Medulla oblongata (tissue), 1 donor: ENCODE data around the gene FGD1.
A peak's percentile ranks its signal among the peaks of the same experiment; 100 is the strongest.

Source experiments
- DNase-seq: peaks from one replicate; pipeline ENCODE4 v3.0.0-alpha.2; 2015; ENCODE audit errors: extremely low spot score

Gene FGD1

GRCh38 chrX:54473993-54474859, 21.8 kb downstream of the FGD1 start:
- DNase-seq, result no peak

GRCh38 chrX:54470054-54470760, 25.8 kb downstream of the FGD1 start:
- DNase-seq, result no peak

DNA sequence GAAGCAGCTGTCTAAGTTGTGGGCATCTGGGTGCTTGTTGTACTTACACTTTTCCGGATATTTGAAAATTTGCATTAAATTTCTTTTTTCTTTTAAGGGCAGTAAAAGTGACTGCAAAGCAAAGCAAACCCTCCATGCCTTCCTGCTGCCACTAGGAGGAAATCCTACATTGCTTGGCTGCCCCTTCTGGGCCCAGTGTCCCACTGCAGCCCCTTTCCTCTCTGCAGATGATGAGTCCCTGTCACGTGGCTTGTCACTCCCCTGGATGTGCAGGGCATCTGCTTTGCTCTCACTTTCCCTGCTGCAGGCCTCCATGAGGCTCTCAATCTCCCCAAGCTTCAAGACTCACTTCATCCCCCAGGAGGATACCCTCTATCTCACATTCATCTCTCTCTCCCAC, 43.1 kb downstream of the FGD1 start:
- no peak for DNase-seq

DNA sequence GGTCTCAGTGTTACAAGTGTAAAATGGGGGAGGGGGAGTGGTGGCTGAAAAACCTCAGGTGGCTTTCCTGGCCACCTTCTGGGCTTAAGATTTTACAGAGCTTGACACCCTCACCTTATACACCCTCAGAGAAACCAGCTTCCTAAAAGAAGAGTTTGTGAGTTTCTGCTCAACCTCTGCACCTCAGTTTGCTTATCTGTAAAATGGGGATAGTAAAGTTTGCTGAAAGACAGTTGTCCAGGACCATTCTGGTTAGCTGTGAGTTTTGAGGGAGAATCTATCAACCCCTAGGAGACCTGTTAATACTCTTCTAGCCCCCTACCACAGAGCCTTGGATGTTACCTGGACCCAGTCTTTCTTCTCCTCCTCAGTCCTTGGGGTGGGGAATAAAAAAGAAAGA, 46.1 kb downstream of the FGD1 start:
- no peak for DNase-seq

DNA sequence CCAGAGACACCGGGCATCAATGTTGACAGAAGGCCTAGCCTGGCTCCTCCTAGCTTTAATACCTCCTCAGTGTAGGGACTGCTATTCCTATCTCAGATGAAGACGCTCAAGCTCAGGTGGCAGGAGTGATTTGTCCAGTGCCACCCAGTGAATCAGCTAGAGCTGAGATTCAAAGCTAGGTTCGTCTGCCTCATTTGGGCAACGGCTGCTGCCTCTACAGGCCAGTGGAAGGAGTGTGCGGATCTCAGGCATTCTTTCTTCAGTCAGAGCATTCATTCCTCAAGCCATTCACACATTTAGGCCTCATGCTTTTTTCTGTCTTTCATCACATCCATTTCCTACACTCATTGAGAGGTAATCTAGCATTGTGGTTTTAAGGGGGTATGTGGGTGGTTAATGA, 48.6 kb downstream of the FGD1 start:
- DNase-seq, result no peak

DNA sequence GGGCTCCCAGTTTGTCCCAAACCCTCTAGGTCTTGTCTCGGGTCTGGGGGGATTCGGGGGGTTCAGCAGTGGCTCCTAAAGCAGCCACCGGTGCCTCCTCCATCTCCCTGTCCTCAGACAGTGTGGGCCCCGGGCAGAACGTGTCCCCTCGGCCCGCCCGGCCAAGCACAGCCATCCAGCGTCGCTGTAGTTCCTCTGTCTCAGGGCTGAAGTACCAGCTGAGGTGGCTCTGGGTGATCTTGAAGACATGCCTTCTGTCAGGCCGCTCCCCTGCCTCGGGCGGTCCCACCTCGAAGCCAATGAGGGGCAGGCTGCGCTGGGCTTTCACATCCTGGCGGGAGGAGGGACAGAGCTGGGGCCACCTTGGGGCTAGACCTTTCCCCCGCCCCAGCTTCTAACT, 50.0 kb downstream of the FGD1 start:
- DNase-seq, result no peak

DNA sequence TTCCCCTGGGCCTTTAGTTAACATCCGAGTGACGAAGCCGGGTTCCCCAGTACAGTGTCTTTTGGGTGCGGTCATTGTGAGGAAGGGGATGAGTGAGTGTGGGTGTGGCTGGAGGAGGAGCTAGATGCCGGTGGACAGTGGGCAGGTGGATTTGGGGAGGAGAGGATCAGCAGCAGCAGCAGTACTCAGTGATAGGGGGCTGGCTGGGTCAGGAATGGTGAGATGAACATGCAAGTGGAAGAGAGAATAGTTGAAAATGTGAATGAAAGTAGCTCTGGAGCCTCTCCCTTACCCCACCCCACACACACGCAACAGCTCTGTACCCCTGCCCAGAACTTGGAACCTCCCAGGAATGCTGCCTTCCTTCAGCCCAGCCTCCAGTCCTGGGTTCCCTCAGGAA, 51.3 kb downstream of the FGD1 start:
- DNase-seq, result no peak

GRCh38 chrX:54442790-54443189, 53.2 kb downstream of the FGD1 start:
- no peak for DNase-seq

DNA sequence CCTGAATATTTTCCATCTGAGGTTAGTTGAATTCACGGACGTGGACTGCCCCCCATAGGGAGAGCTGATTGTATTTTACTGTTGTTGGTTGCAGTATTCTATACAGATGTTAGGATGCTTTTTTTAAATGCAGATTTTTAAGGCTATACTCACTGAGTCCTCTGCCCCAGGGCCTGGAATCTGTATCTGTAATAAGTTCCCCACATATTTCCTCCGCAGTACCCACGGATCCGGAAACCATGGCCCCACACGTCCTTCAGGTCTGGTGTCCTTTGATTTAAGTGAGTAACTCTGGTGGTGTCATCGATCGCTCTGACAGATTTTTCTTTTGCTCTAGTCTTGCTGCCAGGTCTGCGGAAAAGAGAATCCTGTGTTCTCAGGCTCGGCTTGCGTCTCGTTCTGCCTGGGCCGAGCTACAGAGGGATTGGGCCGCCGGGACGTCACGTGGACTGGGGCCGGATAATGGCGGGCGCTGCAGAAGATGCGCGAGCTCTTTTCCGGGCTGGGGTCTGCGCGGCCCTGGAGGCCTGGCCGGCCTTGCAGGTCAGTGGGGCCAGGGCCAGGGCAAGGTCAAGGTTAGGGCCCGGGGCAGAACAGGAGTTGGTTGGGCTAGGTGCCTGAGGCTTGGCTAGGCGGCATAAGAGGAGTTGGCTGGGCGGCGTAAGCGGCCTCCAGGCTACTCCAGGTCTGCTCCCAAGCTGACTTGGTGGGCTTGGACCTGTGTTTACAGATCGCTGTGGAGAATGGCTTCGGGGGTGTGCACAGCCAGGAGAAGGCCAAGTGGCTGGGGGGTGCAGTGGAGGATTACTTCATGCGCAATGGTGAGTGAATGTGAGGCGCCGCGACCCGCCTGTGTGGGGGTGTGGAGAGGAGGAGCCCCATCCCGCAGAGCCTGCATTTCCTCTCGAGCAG, 55.8 kb downstream of the FGD1 start, which contains the start of gene TSR2:
Gene TSR2, plus strand, starts transcription at position 445 of the 912 bp plus-strand sequence. Its CDS starts 18 bp downstream, at position 463.
- peak; percentile 83 for DNase-seq

GRCh38 chrX:54435121-54435520, 60.9 kb downstream of the FGD1 start:
- DNase-seq, result no peak

- no peak for DNase-seq
Measured at GRCh38 chrX:54430519-54430918, 65.5 kb downstream of the FGD1 start.

- DNase-seq, result no peak
Measured at GRCh38 chrX:54427837-54428424, 68.1 kb downstream of the FGD1 start.

- DNase-seq, result no peak
Measured at GRCh38 chrX:54423161-54423888, 72.7 kb downstream of the FGD1 start.

- no peak for DNase-seq
Measured at GRCh38 chrX:54422168-54422567, 73.9 kb downstream of the FGD1 start.

DNA sequence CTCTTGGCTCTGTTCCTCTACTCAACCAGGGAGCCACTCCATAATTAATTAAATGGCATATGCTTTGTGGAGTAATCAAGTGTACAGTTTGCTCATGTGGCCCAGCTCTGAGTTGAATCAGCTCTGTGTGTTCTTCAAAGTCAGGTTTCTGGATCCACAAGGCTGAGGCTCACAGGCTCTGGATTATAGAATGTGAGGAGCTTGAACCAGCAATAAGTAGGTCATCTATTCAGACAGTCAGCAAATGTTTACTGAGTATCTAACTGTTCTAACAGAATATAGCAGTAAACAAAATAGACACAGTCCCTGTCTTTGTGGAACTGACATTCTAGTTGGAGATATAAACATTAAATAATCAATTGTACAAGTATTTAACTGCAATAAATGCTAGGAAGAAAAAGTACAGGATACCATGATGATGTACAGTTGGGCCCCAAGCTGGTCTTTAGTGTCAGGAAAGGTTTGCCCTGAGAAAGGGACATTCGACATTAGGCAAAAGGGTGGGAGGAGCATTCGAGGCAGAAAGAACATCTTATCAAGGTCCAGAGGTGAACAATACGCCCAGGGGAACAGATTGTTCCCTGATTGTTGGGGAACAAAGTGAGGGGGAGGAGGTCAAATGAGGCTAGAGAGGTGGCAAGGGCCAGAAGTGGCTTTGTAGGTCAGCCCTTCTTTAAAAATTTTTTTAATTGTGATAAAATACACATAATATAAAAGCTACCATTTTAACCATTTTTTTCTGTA, 76.3 kb downstream of the FGD1 start:
- no peak for DNase-seq

GRCh38 chrX:54416965-54417364, 79.1 kb downstream of the FGD1 start:
- DNase-seq, result no peak

- no peak for DNase-seq
Measured at GRCh38 chrX:54415534-54416350, 80.3 kb downstream of the FGD1 start.

GRCh38 chrX:54413753-54414152, 82.3 kb downstream of the FGD1 start:
- DNase-seq, result no peak

GRCh38 chrX:54411732-54412131, 84.3 kb downstream of the FGD1 start:
- no peak for DNase-seq
